Skeletal muscle tissue (tissue), 4 donors: Measurements from ENCODE around the gene MEGF6. TPM values are rescaled to one million over a fixed set of nuclear protein-coding genes. Genes with fewer than 3 reads are reported as not detected.
"Not testable (repeated sequence)": the region's sequence is repeated elsewhere in the genome, so short reads cannot be mapped to it uniquely, and the experiment has no call there.

Experiments
- H3K27ac ChIP-seq: one replicate; pipeline ENCODE4 v1.7.0; 2013; ENCODE audit warnings: mild to moderate bottlenecking, low read depth, low read length, inconsistent platforms
- H3K27me3 ChIP-seq, 3 donors: one replicate each; pipeline ENCODE4 v1.7.0; 2013; ENCODE audit warnings: low read length in 3 of 3; ENCODE audit not compliant: control insufficient read depth in 3 of 3, insufficient read depth in 3 of 3
- H3K36me3 ChIP-seq, 3 donors: one replicate each; pipeline ENCODE4 v1.7.0; 2013; ENCODE audit warnings: low read length in 3 of 3; ENCODE audit not compliant: control insufficient read depth in 3 of 3, insufficient read depth in 3 of 3
- H3K4me1 ChIP-seq, 3 donors: one replicate each; pipeline ENCODE4 v1.7.0; 2013; ENCODE audit warnings: low read length in 3 of 3, mild to moderate bottlenecking in 3 of 3; ENCODE audit not compliant: control insufficient read depth in 3 of 3, insufficient read depth in 3 of 3
- H3K4me3 ChIP-seq, 3 donors: one replicate each; pipeline ENCODE4 v1.7.0; 2013; ENCODE audit warnings: low read length in 3 of 3
- H3K9ac ChIP-seq, 3 donors: one replicate each; pipeline ENCODE4 v1.7.0; 2013; ENCODE audit warnings: low read length in 3 of 3, mild to moderate bottlenecking in 3 of 3, moderate library complexity in 2 of 3, low read depth in 1 of 3
- H3K9me3 ChIP-seq, 3 donors: one replicate each; pipeline ENCODE4 v1.7.0; 2013; ENCODE audit warnings: low read length in 3 of 3; ENCODE audit not compliant: control insufficient read depth in 3 of 3
- total RNA-seq: library from RNA; depleted of rRNA; stranded (reverse); fragments of >200 nt; gene quantifications from one replicate; pipeline ENCODE4 v1.2.3, GENCODE V29; 2014
- donor health status: Osteomylitis.

MEGF6 gene
- total RNA-seq, 1 donor from 2014 or later, result 10.4 TPM

GRCh38 chr1:3578433-3578805 is 32.9 kb downstream of the MEGF6 start:
- Histone ChIP-seq H3K36me3 (no peaks in the 10 kb centered on the region), H3K27me3 (peaks cover 17 to 36% (median 22%) of the 10 kb centered on the region in 3 donors), H3K4me3 (no peak overlapping the region), H3K27ac (no peak overlapping the region), H3K9me3 (no peaks in the 10 kb centered on the region), H3K9ac (no peak overlapping the region), H3K4me1 (peaks cover 3 to 12% (median 8%) of the 10 kb centered on the region in 3 donors)

- Histone ChIP-seq H3K9me3 (no peaks in the 10 kb centered on the region), H3K4me3 (no peak overlapping the region), H3K9ac (no peak overlapping the region), H3K27ac (no peak overlapping the region), H3K36me3 (no peaks in the 10 kb centered on the region), H3K27me3 (peaks cover 17 to 36% (median 22%) of the 10 kb centered on the region in 3 donors), H3K4me1 (peaks cover 3 to 12% (median 8%) of the 10 kb centered on the region in 3 donors)
Observed at GRCh38 chr1:3577711-3578432, 33.4 kb downstream of the MEGF6 start.

GRCh38 chr1:3577300-3577699 is 34.0 kb downstream of the MEGF6 start:
- Histone ChIP-seq H3K4me3 (no peak overlapping the region), H3K36me3 (no peaks in the 10 kb centered on the region), H3K9ac (no peak overlapping the region), H3K27ac (no peak overlapping the region), H3K9me3 (no peaks in the 10 kb centered on the region), H3K4me1 (peaks cover 3 to 12% (median 8%) of the 10 kb centered on the region in 3 donors), H3K27me3 (peaks cover 17 to 34% (median 22%) of the 10 kb centered on the region in 3 donors)

GRCh38 chr1:3575993-3576392 is 35.3 kb downstream of the MEGF6 start:
- no peak overlapping the region for H3K9ac ChIP-seq
- H3K9me3 ChIP-seq, result no peaks in the 10 kb centered on the region
- H3K4me3 ChIP-seq, result no peak overlapping the region
- no peak overlapping the region for H3K27ac ChIP-seq
- peaks cover 3 to 12% (median 8%) of the 10 kb centered on the region in 3 donors for H3K4me1 ChIP-seq
- no peaks in the 10 kb centered on the region for H3K36me3 ChIP-seq
- H3K27me3 ChIP-seq, result peaks cover 16 to 22% (median 17%) of the 10 kb centered on the region in 3 donors

- not testable (repeated sequence) for H3K4me3 ChIP-seq, H3K27ac ChIP-seq, H3K9ac ChIP-seq, H3K36me3 ChIP-seq, H3K9me3 ChIP-seq
- H3K4me1 ChIP-seq, result peaks cover 3 to 12% (median 8%) of the 10 kb centered on the region in 3 donors
- H3K27me3 ChIP-seq, result peaks cover 15 to 19% (median 15%) of the 10 kb centered on the region in 3 donors
Observed at GRCh38 chr1:3575515-3575914, 35.8 kb downstream of the MEGF6 start.

GRCh38 chr1:3573500-3573899 is 37.8 kb downstream of the MEGF6 start:
- Histone ChIP-seq H3K4me1 (peaks cover 3 to 11% (median 8%) of the 10 kb centered on the region in 3 donors), H3K27ac (no peak overlapping the region), H3K4me3 (no peak overlapping the region), H3K27me3 (peaks cover 3 to 7% (median 7%) of the 10 kb centered on the region in 3 donors), H3K9me3 (no peaks in the 10 kb centered on the region), H3K36me3 (no peaks in the 10 kb centered on the region), H3K9ac (no peak overlapping the region)

- H3K27ac ChIP-seq, H3K9me3 ChIP-seq, H3K4me3 ChIP-seq, H3K4me1 ChIP-seq, H3K27me3 ChIP-seq, H3K36me3 ChIP-seq, H3K9ac ChIP-seq: not testable (repeated sequence)
Observed at GRCh38 chr1:3572638-3573037, 38.7 kb downstream of the MEGF6 start.

- no peak overlapping the region for H3K4me3 ChIP-seq
- H3K27me3 ChIP-seq, result peaks cover 0 to 7% (median 0%) of the 10 kb centered on the region in 3 donors
- no peaks in the 10 kb centered on the region for H3K9me3 ChIP-seq
- no peaks in the 10 kb centered on the region for H3K4me1 ChIP-seq
- H3K27ac ChIP-seq, result no peak overlapping the region
- no peak overlapping the region for H3K9ac ChIP-seq
- H3K36me3 ChIP-seq, result no peaks in the 10 kb centered on the region
Observed at GRCh38 chr1:3571263-3571662, 40.0 kb downstream of the MEGF6 start.

GRCh38 chr1:3570066-3570986 is 41.0 kb downstream of the MEGF6 start:
- Histone ChIP-seq H3K4me1 (no peaks in the 10 kb centered on the region), H3K36me3 (no peaks in the 10 kb centered on the region), H3K9me3 (no peaks in the 10 kb centered on the region), H3K27me3 (peaks cover 0 to 12% (median 5%) of the 10 kb centered on the region in 3 donors), H3K4me3 (no peak overlapping the region), H3K9ac (no peak overlapping the region), H3K27ac (no peak overlapping the region)

GRCh38 chr1:3569436-3569835 is 41.9 kb downstream of the MEGF6 start:
- no peaks in the 10 kb centered on the region for H3K9me3 ChIP-seq
- no peaks in the 10 kb centered on the region for H3K4me1 ChIP-seq
- no peak overlapping the region for H3K4me3 ChIP-seq
- no peaks in the 10 kb centered on the region for H3K36me3 ChIP-seq
- peaks cover 0 to 21% (median 11%) of the 10 kb centered on the region in 3 donors for H3K27me3 ChIP-seq
- H3K27ac ChIP-seq, result no peak overlapping the region
- no peak overlapping the region for H3K9ac ChIP-seq
